GM18498 (cell line): ENCODE measurements around the gene CDH13.

Experiments
- ATAC-seq: cut with Tn5 transposase; IDR thresholded peaks from one replicate; pipeline ENCODE4 v1.9.1; 2021; ENCODE audit warnings: mild to moderate bottlenecking, moderate library complexity; ENCODE audit not compliant: unreplicated experiment

CDH13 gene

DNA sequence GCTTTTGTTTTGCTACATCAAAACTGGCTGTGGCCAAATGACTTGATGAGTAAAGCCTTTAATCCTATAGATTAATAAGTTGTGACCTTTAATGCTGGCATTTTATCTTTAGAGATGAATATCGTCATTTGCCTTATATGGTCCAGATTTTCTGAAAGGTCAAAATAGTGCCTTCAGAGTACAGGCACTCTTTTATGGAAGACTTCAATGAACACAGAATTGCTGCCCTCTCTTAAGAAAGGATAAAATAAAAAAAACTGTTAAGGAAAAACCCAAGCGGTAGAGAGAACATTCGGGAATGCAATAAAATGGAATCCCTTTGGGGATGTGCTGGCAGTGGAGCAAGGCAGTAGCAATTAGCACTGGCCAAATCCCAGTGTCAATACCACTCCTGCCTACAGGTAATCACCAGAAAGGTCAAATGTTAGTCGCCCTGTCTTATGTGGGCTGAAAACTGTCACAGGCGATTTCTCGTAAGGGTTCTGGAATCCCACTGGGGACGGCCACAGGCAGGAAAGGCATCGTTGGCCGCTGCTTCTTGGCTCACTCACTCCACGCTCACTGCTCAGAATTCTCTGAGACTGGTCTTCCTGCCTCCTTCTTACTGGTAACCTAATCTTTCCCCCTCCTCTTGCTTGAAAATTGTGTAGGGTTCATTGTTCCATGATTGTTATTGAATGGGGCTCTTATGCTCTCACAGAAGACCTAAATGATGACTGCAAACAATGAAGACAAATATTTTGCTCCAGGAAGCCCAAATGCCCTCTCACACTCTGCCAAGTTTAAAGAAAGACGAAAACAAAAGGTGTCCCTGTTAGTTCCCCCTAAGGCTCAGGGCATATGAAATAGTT is 1135.6 kb downstream of the CDH13 start:
- no peak for ATAC-seq

DNA sequence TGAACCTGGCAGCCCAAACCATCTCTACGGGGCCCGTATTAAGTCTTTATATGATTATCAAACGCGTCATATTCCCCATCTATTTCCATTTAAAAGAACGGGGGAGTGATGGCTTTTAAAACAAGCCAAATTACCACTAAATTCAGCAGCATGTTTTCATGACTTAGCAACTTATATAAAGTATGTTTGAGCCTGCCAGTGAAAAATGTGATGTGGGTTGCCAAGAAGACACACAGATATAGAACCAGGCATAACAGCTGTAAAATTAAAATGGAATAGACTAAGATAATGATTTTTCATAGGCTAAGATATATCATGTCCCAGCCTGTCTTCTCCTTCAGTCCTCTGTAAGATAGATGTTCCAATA is 1136.2 kb downstream of the CDH13 start:
- no peak for ATAC-seq

DNA sequence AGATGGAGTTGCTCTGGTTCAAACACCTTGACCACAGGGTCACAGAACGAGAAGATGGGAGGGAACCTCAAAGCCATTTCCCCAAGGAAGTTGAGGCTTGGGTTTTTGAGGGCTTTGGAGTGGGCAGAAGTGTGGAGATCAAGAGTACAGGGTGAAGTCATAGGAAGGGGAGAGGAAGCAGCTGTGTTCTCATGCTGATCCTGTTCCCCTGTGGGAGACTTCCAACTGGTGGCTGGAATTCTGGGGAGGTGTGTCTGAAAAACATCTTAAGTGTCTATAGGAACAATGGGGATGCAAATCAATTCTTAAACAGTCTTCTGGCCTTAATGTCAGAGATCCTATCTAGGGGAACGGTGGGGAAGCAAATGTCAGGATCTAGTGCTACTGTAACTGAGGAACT is 1142.2 kb downstream of the CDH13 start:
- ATAC-seq = no peak

- no peak for ATAC-seq
Measured at GRCh38 chr16:83769397-83770008, 1142.7 kb downstream of the CDH13 start.

DNA sequence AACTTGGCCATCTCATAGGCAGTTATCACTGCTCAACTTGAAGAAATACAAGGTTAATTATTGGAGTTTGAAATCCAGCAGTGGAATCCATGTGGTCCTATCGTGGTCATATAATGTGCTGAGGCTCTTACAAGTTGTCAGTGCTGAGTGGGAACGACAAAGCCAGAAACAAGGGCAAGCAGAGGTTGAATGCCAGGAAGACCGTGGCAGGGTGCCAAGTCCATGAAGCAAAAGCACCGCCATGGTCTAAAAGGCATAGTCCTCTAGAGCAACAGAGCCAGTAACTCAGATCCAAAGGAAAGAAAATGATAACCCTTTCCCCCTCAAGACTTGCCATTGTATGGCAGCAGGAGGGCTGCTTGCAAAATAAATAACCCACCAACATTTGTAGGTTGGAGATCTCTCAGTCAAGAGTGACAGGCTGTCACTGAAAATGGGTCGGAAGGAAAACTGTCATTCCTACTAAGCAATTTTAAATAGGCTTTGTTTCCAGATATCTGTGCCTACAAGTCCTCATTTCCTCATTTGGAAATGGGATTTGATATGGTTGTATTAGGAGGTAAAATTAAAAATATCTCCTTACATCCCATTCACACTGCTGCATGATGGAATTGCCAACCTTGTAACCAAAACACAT is 1144.7 kb downstream of the CDH13 start:
- ATAC-seq = no peak

- no peak for ATAC-seq
Measured at GRCh38 chr16:83772806-83773205, 1146.0 kb downstream of the CDH13 start.

GRCh38 chr16:83774066-83774465 is 1147.3 kb downstream of the CDH13 start:
- ATAC-seq = no peak

- ATAC-seq = no peak
Measured at GRCh38 chr16:83776944-83777343, 1150.2 kb downstream of the CDH13 start.

GRCh38 chr16:83779886-83780285 is 1153.1 kb downstream of the CDH13 start:
- no peak for ATAC-seq

- no peak for ATAC-seq
Measured at GRCh38 chr16:83785455-83785854, 1158.7 kb downstream of the CDH13 start.

GRCh38 chr16:83789642-83790401 is 1163.1 kb downstream of the CDH13 start:
- peak; percentile 61 for ATAC-seq

DNA sequence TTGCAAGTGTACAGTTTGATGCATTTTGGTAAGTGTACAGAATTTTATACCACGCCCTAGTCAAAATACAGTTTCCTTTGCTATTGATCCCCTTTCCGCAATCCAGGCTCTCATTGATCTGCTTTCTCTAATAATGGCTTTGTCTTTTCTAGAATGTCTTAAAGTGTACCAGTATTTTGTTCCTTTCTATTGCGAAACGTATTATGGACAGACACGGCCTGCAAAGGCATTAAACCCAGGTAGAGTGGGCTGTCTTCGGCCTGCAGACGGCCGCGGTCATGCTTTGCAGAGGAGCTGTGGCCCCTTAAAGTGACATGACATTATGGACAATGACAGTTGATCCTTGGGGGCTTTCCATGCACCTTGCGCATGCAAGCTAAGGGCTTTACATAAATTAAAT is 1165.1 kb downstream of the CDH13 start:
- ATAC-seq = no peak

DNA sequence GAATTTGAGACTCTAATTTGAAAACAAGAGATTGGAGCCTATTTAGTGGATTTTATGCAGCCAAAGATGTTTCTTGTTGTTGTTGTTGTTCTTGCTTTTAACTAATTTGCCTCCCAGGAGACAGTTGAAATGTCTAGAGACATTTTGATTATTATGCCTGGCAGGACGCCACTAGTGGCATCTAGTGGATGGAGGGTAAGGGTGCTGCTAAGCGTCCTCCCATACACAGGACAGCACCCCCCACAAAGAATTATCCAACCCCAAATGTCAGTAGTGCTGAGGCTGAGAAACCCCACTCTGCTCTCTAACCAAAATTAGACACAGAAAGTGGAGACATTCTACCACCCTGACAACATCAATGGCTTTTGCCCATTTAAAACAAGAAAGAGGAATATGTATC is 1165.6 kb downstream of the CDH13 start:
- no peak for ATAC-seq

DNA sequence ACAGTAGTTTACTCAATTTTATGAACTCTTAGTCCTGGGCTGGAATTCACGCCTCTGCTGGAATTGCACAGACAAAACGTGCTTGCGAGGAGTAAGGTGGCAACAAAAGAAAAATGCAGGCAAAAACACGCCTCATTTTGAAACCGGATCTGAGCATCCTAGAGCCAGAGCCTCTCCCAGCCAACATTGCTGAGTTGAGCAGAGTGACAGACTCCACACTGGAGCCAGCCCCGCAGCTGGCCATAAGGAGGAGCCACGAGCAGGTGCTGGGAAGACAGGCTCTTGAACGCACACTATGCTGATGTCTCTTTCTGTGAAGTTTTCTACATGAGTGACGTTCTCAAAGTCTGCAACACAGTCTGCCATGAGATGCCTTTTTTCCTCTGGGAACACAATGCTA is 1166.4 kb downstream of the CDH13 start:
- no peak for ATAC-seq

DNA sequence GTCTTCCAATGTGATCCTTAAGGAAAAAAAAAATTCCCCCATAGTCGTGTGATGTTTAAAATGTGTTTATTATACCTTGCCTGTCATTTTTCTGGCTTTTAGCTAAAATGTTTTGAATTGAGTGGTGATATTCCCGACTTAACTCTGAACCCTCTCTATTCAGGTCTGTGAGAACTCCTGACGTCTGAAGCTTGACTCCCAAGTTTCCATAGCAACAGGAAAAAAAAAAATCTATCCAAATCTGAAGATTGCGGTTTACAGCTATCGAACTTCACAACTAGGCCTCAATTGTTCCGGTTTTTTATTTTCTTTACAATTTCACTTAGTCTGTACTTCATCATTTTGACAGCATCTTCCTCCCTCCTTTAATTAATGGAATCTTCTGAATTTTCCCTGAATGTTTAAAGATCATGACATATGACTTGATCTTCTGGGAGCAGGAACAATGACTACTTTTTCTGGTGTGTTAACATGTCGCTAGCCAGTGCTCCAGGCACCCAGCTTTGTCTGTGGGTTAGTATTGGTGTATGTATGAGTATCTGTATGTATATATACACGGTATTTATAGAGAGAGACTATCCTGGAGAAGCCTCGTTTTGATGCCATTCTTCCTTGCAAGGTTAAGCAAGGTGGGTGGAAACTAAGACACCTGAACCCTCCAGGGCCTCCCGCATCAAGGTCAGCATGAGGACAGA is 1168.2 kb downstream of the CDH13 start:
- ATAC-seq = no peak

- no peak for ATAC-seq
Measured at GRCh38 chr16:83797013-83797412, 1170.2 kb downstream of the CDH13 start.

GRCh38 chr16:83799336-83799735 is 1172.6 kb downstream of the CDH13 start:
- no peak for ATAC-seq

DNA sequence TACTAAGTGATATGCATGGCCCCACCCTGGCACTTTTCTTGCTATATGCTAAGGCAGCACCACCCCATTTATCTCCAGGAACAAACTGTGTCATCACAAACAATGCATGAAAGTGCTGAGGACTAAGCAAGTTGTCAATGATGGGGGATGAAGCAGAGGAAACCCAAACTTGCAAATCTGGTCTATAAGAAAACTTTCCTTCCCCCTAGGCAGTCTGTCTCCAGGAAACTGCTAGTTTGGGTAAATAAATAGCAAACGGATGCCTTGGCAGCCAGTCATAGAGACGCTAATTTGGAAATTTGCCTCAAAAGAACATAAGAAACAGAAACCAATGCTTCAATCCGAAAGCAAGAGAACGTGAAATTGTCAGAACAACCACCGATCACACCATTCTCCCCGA is 1175.4 kb downstream of the CDH13 start:
- peak; percentile 68 for ATAC-seq

GRCh38 chr16:83802554-83803205 is 1175.9 kb downstream of the CDH13 start:
- ATAC-seq = peak; percentile 9

DNA sequence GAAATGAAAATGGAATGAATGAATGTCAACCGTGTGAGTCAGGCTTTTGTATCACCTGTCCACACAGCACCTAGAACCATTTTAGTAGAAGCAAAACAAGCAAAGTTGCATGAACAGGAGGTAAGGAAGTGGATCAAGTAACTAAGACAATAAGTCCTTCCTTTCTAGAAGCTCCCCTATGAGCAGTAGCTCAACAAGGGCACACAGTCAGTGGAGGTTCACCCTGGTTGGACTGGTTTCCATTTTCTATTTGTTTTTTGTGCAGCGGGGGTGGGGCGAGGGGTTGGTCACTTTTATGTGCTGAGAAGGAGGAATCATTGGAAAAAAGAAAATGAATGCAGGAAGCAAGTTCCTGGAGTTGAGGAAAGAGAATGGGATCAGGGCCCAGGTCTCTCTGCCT is 1177.0 kb downstream of the CDH13 start:
- ATAC-seq = no peak
